CD4-positive, CD25-positive, alpha-beta regulatory T cell (primary cell): ENCODE data around the gene VAMP3. TPM values are rescaled to one million over a fixed set of nuclear protein-coding genes. Genes with fewer than 3 reads are reported as not detected.

Source experiments
- ATAC-seq, 2 donors: fragments of 150-1000 bp; cut with Tn5 transposase; one replicate each; pipeline ENCODE4 v1.10.0; 2021; ENCODE audit warnings: low read depth in 2 of 2, moderate number of reproducible peaks in 2 of 2, moderate library complexity in 1 of 2
- DNase-seq, 3 donors: peaks; one replicate each; pipeline versions ENCODE4 v3.0.0 to v3.0.0-alpha.2; 2012 to 2022; ENCODE audit warnings: mixed read lengths in 1 of 3
- H3K27ac ChIP-seq: one replicate; pipeline ENCODE4 v1.7.0; 2013; ENCODE audit warnings: mild to moderate bottlenecking, low read length; ENCODE audit not compliant: insufficient read depth, poor library complexity, severe bottlenecking
- H3K27me3 ChIP-seq: one replicate; pipeline ENCODE4 v1.7.0; 2013; ENCODE audit warnings: low read length; ENCODE audit not compliant: control insufficient read depth, insufficient read depth
- H3K36me3 ChIP-seq: one replicate; pipeline ENCODE4 v1.7.0; 2013; ENCODE audit warnings: mild to moderate bottlenecking, low read length, moderate library complexity; ENCODE audit not compliant: control insufficient read depth, insufficient read depth
- H3K4me1 ChIP-seq: 2 replicates; pipeline ENCODE4 v1.7.0; 2013; ENCODE audit warnings: mild to moderate bottlenecking, low read length; ENCODE audit not compliant: insufficient read depth, control insufficient read depth, poor library complexity, severe bottlenecking
- H3K4me3 ChIP-seq: one replicate; pipeline ENCODE4 v1.7.0; 2013; ENCODE audit warnings: low read depth, mild to moderate bottlenecking, low read length, moderate library complexity
- H3K9me3 ChIP-seq, 2 experiments: 1 replicate in 1 of 2; 2 replicates in 1 of 2; pipeline ENCODE4 v1.7.0; 2013; ENCODE audit warnings: low read length in 2 of 2, mild to moderate bottlenecking in 1 of 2, moderate library complexity in 1 of 2; ENCODE audit not compliant: control insufficient read depth in 2 of 2
- H3K27ac Mint-ChIP-seq, 3 donors: one replicate each; pipeline ENCODE4 v1.8.0; 2020 to 2022; ENCODE audit warnings: mild to moderate bottlenecking in 3 of 3, mixed read lengths in 3 of 3, moderate library complexity in 2 of 3
- H3K27me3 Mint-ChIP-seq: one replicate; pipeline ENCODE4 v1.8.0; 2022; ENCODE audit warnings: mild to moderate bottlenecking, mixed read lengths
- H3K36me3 Mint-ChIP-seq: one replicate; pipeline ENCODE4 v1.8.0; 2020; ENCODE audit warnings: mixed read lengths
- H3K4me1 Mint-ChIP-seq, 4 donors: one replicate each; pipeline ENCODE4 v1.8.0; 2020 to 2022; ENCODE audit warnings: mixed read lengths in 4 of 4, mild to moderate bottlenecking in 1 of 4
- H3K4me3 Mint-ChIP-seq, 4 donors: one replicate each; pipeline ENCODE4 v1.8.0; 2020 to 2022; ENCODE audit warnings: mild to moderate bottlenecking in 4 of 4, mixed read lengths in 4 of 4, moderate library complexity in 3 of 4
- H3K9me3 Mint-ChIP-seq, 7 donors: one replicate each; pipeline ENCODE4 v1.8.0; 2020 to 2022; ENCODE audit warnings: mixed read lengths in 7 of 7, mild to moderate bottlenecking in 3 of 7, moderate library complexity in 2 of 7
- polyA plus RNA-seq, 4 donors: library from polyadenylated mRNA; unstranded; fragments of 300-500 nt; fragmentation: Illumina TruSeq; gene quantifications; one replicate each; pipeline ENCODE4 v1.2.3, GENCODE V29; 2021
- total RNA-seq: library from RNA; stranded (reverse); gene quantifications from one replicate; pipeline ENCODE4 v1.2.3, GENCODE V29; 2022

VAMP3 gene
- total and polyA plus RNA-seq, 5 donors from 2014 or later, result 44.8 to 66.1 (median 51.0) TPM

GRCh38 chr1:7733276-7733675, 37.8 kb upstream of the VAMP3 start:
- ATAC-seq (no peak), DNase-seq (no peak)
- no peaks in the 10 kb centered on the region for H3K9me3 ChIP-seq
- Mint-ChIP-seq H3K27ac (no peak overlapping the region), H3K4me1 (peaks cover 0 to 2% (median 0%) of the 10 kb centered on the region in 4 donors), H3K27me3 (no peaks in the 10 kb centered on the region), H3K4me3 (no peak overlapping the region), H3K9me3 (peaks cover 0 to 7% (median 0%) of the 10 kb centered on the region in 7 donors), H3K36me3 (no peaks in the 10 kb centered on the region)
- H3K4me1 ChIP-seq, result no peaks in the 10 kb centered on the region
- H3K27me3 ChIP-seq, result no peaks in the 10 kb centered on the region
- H3K27ac ChIP-seq, result no peak overlapping the region
- H3K36me3 ChIP-seq, result peaks cover 3% of the 10 kb centered on the region
- H3K4me3 ChIP-seq, result no peak overlapping the region

GRCh38 chr1:7738044-7738443, 33.1 kb upstream of the VAMP3 start:
- no peaks in the 10 kb centered on the region for H3K4me1 ChIP-seq
- no peaks in the 10 kb centered on the region for H3K27me3 Mint-ChIP-seq
- DNase-seq, result no peak
- no peak overlapping the region for H3K27ac Mint-ChIP-seq
- H3K27me3 ChIP-seq, result peaks cover 2% of the 10 kb centered on the region
- no peak overlapping the region for H3K27ac ChIP-seq
- H3K9me3 ChIP-seq, result no peaks in the 10 kb centered on the region
- H3K4me3 Mint-ChIP-seq, result no peak overlapping the region
- ATAC-seq, result no peak
- H3K4me1 Mint-ChIP-seq, result peaks cover 0 to 11% (median 4%) of the 10 kb centered on the region in 4 donors
- peaks cover 3% of the 10 kb centered on the region for H3K36me3 ChIP-seq
- no peaks in the 10 kb centered on the region for H3K36me3 Mint-ChIP-seq
- H3K9me3 Mint-ChIP-seq, result peaks cover 0 to 2% (median 0%) of the 10 kb centered on the region in 7 donors
- no peak overlapping the region for H3K4me3 ChIP-seq

- Histone ChIP-seq H3K4me3 (no peak overlapping the region), H3K36me3 (no peaks in the 10 kb centered on the region), H3K9me3 (no peaks in the 10 kb centered on the region), H3K27me3 (peaks cover 2% of the 10 kb centered on the region), H3K27ac (no peak overlapping the region), H3K4me1 (peaks cover 9% of the 10 kb centered on the region)
- no peak overlapping the region for H3K27ac Mint-ChIP-seq
- no peak for ATAC-seq
- no peaks in the 10 kb centered on the region for H3K36me3 Mint-ChIP-seq
- peaks cover 0 to 2% (median 0%) of the 10 kb centered on the region in 7 donors for H3K9me3 Mint-ChIP-seq
- H3K4me1 Mint-ChIP-seq, result peaks cover 0 to 27% (median 6%) of the 10 kb centered on the region in 4 donors
- no peak overlapping the region for H3K4me3 Mint-ChIP-seq
- no peak for DNase-seq
- no peaks in the 10 kb centered on the region for H3K27me3 Mint-ChIP-seq
Measured at GRCh38 chr1:7743346-7743745, 27.8 kb upstream of the VAMP3 start.

GRCh38 chr1:7744882-7745281, 26.2 kb upstream of the VAMP3 start:
- no peak overlapping the region for H3K27ac ChIP-seq
- peaks cover 18% of the 10 kb centered on the region for H3K4me1 ChIP-seq
- ATAC-seq, result no peak
- DNase-seq, result no peak
- no peaks in the 10 kb centered on the region for H3K27me3 Mint-ChIP-seq
- no peaks in the 10 kb centered on the region for H3K36me3 Mint-ChIP-seq
- no peak overlapping the region for H3K4me3 ChIP-seq
- no peak overlapping the region for H3K27ac Mint-ChIP-seq
- no peak overlapping the region for H3K4me3 Mint-ChIP-seq
- no peaks in the 10 kb centered on the region for H3K9me3 ChIP-seq
- H3K4me1 Mint-ChIP-seq, result peaks cover 0 to 33% (median 13%) of the 10 kb centered on the region in 4 donors
- H3K27me3 ChIP-seq, result no peaks in the 10 kb centered on the region
- H3K36me3 ChIP-seq, result no peaks in the 10 kb centered on the region
- H3K9me3 Mint-ChIP-seq, result no peaks in the 10 kb centered on the region

- H3K27ac Mint-ChIP-seq, result peak overlapping the region in 1 of 3 donors; percentile 30
- H3K27me3 Mint-ChIP-seq, result no peaks in the 10 kb centered on the region
Measured at GRCh38 chr1:7745783-7746182, 25.3 kb upstream of the VAMP3 start.

GRCh38 chr1:7747605-7748004, 23.5 kb upstream of the VAMP3 start:
- H3K27me3 Mint-ChIP-seq, result peaks cover 1% of the 10 kb centered on the region
- no peaks in the 10 kb centered on the region for H3K27me3 ChIP-seq
- H3K9me3 Mint-ChIP-seq, result no peaks in the 10 kb centered on the region
- peaks cover 13 to 46% (median 24%) of the 10 kb centered on the region in 4 donors for H3K4me1 Mint-ChIP-seq
- H3K27ac Mint-ChIP-seq, result no peak overlapping the region
- H3K36me3 Mint-ChIP-seq, result no peaks in the 10 kb centered on the region
- H3K4me3 Mint-ChIP-seq, result peak overlapping the region in 2 of 4 donors; percentile 33 to 54
- ATAC-seq (no peak), DNase-seq (no peak)
- H3K4me1 ChIP-seq, result peaks cover 40% of the 10 kb centered on the region
- no peaks in the 10 kb centered on the region for H3K36me3 ChIP-seq
- H3K27ac ChIP-seq, result no peak overlapping the region
- H3K9me3 ChIP-seq, result no peaks in the 10 kb centered on the region
- H3K4me3 ChIP-seq, result no peak overlapping the region

More at GRCh38 chr1:7745783-7746182, 25.3 kb upstream of the VAMP3 start:
- Mint-ChIP-seq H3K4me3 (no peak overlapping the region), H3K9me3 (no peaks in the 10 kb centered on the region), H3K4me1 (peaks cover 0 to 31% (median 14%) of the 10 kb centered on the region in 4 donors), H3K36me3 (no peaks in the 10 kb centered on the region)
- no peaks in the 10 kb centered on the region for H3K36me3 ChIP-seq
- H3K4me1 ChIP-seq, result peaks cover 23% of the 10 kb centered on the region
- no peaks in the 10 kb centered on the region for H3K9me3 ChIP-seq
- ATAC-seq, result no peak
- H3K4me3 ChIP-seq, result no peak overlapping the region
- H3K27ac ChIP-seq, result no peak overlapping the region
- no peaks in the 10 kb centered on the region for H3K27me3 ChIP-seq
- DNase-seq, result no peak

- H3K4me3 Mint-ChIP-seq, result peak overlapping the region in 1 of 4 donors; percentile 18
- Histone ChIP-seq H3K27me3 (peaks cover 2% of the 10 kb centered on the region), H3K4me3 (no peak overlapping the region), H3K9me3 (no peaks in the 10 kb centered on the region), H3K27ac (no peak overlapping the region), H3K36me3 (no peaks in the 10 kb centered on the region), H3K4me1 (peaks cover 45% of the 10 kb centered on the region)
- H3K36me3 Mint-ChIP-seq, result no peaks in the 10 kb centered on the region
- no peaks in the 10 kb centered on the region for H3K9me3 Mint-ChIP-seq
- ATAC-seq, result no peak
- H3K27me3 Mint-ChIP-seq, result peaks cover 7% of the 10 kb centered on the region
- no peak for DNase-seq
- peak overlapping the region in 1 of 3 donors; percentile 55 for H3K27ac Mint-ChIP-seq
- H3K4me1 Mint-ChIP-seq, result peaks cover 18 to 56% (median 30%) of the 10 kb centered on the region in 4 donors
Measured at GRCh38 chr1:7749126-7749525, 22.0 kb upstream of the VAMP3 start.

GRCh38 chr1:7751174-7751573, 19.9 kb upstream of the VAMP3 start:
- H3K27ac Mint-ChIP-seq, result peak overlapping the region in 2 of 3 donors; percentile 34 to 52
- Histone ChIP-seq H3K27me3 (peaks cover 5% of the 10 kb centered on the region), H3K27ac (no peak overlapping the region), H3K36me3 (no peaks in the 10 kb centered on the region), H3K9me3 (no peaks in the 10 kb centered on the region), H3K4me1 (peaks cover 45% of the 10 kb centered on the region), H3K4me3 (no peak overlapping the region)
- ATAC-seq, result no peak
- H3K4me1 Mint-ChIP-seq, result peaks cover 18 to 50% (median 30%) of the 10 kb centered on the region in 4 donors
- no peaks in the 10 kb centered on the region for H3K36me3 Mint-ChIP-seq
- no peaks in the 10 kb centered on the region for H3K9me3 Mint-ChIP-seq
- peak overlapping the region in 2 of 4 donors; percentile 18 to 51 for H3K4me3 Mint-ChIP-seq
- no peak for DNase-seq
- peaks cover 15% of the 10 kb centered on the region for H3K27me3 Mint-ChIP-seq
